Measurements from ENCODE around the gene DNAJB12. TPM values are rescaled to one million over a fixed set of nuclear protein-coding genes. Genes with fewer than 3 reads are reported as not detected.

DNAJB12 gene
- total RNA-seq, 1 experiment from 2014 or later = 27.6 TPM

DNA sequence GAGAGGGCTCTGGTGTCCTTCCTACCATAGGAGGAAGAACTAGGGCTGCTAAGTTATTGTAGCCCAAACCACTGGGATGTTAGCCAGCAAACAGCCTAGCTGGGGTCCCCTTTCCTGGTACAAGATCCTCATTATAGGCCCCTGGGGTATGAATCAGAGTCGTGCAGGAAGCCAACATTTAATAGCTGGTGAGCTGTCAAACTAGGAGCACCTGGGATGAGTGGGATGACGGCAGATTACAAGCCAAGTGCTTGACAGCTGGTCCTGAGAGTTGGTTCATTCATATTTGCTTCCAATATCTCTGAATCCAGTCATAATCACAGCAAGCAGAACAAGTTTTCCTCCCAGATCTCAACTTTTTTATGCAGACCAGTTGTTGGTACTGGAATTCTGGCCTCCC is 25.1 kb upstream of the DNAJB12 start:
- Histone ChIP-seq H4K8ac (replicated peaks; ENCODE audit: insufficient read length, low read depth, low read length) (no peak overlapping the region), H3K4ac (ENCODE audit: low read depth, low read length) (no peak overlapping the region), H3K9me3 (ENCODE audit: control insufficient read depth, low read depth, low read length) (no peaks in the 10 kb centered on the region), H4K20me1 (ENCODE audit: control insufficient read depth, insufficient read depth, insufficient read length) (no peaks in the 10 kb centered on the region), H2BK20ac (ENCODE audit: low read depth, low read length, poor library complexity, severe bottlenecking) (no peak overlapping the region), H3K79me2 (ENCODE audit: insufficient read depth, low read length) (no peaks in the 10 kb centered on the region), H3K27ac (ENCODE audit: insufficient read length, low read depth, low read length) (no peak overlapping the region), H3K9ac (ENCODE audit: extremely low read depth, insufficient read length, low read length) (no peak overlapping the region), H4K91ac (ENCODE audit: insufficient read length, low read depth, low read length) (no peak overlapping the region), H2BK120ac (ENCODE audit: low read depth, low read length, poor library complexity, severe bottlenecking) (no peak overlapping the region), H4K5ac (ENCODE audit: insufficient read length, low read depth, low read length) (no peak overlapping the region), H3K23ac (ENCODE audit: insufficient read length, low read depth, low read length) (no peak overlapping the region), H3K56ac (ENCODE audit: insufficient read length, low read depth, low read length) (no peak overlapping the region), H3T11ph (ENCODE audit: low read length) (no peak overlapping the region), H3K27me3 (ENCODE audit: insufficient read depth, low read length) (no peaks in the 10 kb centered on the region), H3K23me2 (ENCODE audit: insufficient read length, low read depth, low read length, poor library complexity, severe bottlenecking) (no peaks in the 10 kb centered on the region), H3K14ac (ENCODE audit: insufficient read depth, low read length) (no peak overlapping the region), H2BK15ac (ENCODE audit: low read depth, low read length) (no peak overlapping the region), H3K4me2 (ENCODE audit: insufficient read depth, insufficient read length, low read length) (no peak overlapping the region), H2AFZ (ENCODE audit: low read length) (no peak overlapping the region), H2AK5ac (ENCODE audit: insufficient read length, low read length) (no peak overlapping the region), H2BK5ac (ENCODE audit: insufficient read length, low read length) (no peak overlapping the region), H3K18ac (ENCODE audit: insufficient read length, low read depth, low read length) (no peak overlapping the region), H2BK12ac (ENCODE audit: insufficient read length, low read depth, low read length) (no peak overlapping the region), H3K79me1 (ENCODE audit: insufficient read depth, low read depth, low read length, poor library complexity, severe bottlenecking) (no peaks in the 10 kb centered on the region), H3K4me1 (ENCODE audit: insufficient read depth, low read length) (no peaks in the 10 kb centered on the region; the same call in 1 of the 2 replicates)
- no peaks in the 10 kb centered on the region for H3K27me3 Mint-ChIP-seq (ENCODE audit: low read depth)
- TF ChIP-seq, protein P1, sequence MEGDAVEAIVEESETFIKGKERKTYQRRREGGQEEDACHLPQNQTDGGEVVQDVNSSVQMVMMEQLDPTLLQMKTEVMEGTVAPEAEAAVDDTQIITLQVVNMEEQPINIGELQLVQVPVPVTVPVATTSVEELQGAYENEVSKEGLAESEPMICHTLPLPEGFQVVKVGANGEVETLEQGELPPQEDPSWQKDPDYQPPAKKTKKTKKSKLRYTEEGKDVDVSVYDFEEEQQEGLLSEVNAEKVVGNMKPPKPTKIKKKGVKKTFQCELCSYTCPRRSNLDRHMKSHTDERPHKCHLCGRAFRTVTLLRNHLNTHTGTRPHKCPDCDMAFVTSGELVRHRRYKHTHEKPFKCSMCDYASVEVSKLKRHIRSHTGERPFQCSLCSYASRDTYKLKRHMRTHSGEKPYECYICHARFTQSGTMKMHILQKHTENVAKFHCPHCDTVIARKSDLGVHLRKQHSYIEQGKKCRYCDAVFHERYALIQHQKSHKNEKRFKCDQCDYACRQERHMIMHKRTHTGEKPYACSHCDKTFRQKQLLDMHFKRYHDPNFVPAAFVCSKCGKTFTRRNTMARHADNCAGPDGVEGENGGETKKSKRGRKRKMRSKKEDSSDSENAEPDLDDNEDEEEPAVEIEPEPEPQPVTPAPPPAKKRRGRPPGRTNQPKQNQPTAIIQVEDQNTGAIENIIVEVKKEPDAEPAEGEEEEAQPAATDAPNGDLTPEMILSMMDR (conservative IDR thresholded peaks at IDR 0.05) = no peak
- peaks cover 0 to 4% (median 0%) of the 10 kb centered on the region in 3 experiments; a peak in 2 of 7 replicates for H3K36me3 Mint-ChIP-seq (ENCODE audit: insufficient read depth in 1 of 3, low read depth in 3 of 3)
- H3K27ac Mint-ChIP-seq = no peak overlapping the region
- no CpG with 5 or more reads among the region's 2 CpGs for WGBS (ENCODE audit: extremely low coverage, insufficient read length, low lambda C conversion rate)
- H3K4me1 Mint-ChIP-seq = peaks cover 45 to 48% of the 10 kb centered on the region in 2 experiments
- no peaks in the 10 kb centered on the region for H3K9me3 Mint-ChIP-seq
- no peak for DNase-seq
- H3K4me3 Mint-ChIP-seq = no peak overlapping the region
